NCI-H2107 treated with DMSO at 0.1 percent for 48 hours (cell line): ENCODE results near the gene AKAP7.

ENCODE experiments used
- DNase-seq: peaks from one replicate; lab custom pipeline; 2025; ENCODE audit not compliant: unreplicated experiment; lab: John Stamatoyannopoulos, UW

The AKAP7 gene

GRCh38 chr6:131199568-131200272 is 64.5 kb downstream of the AKAP7 start:
- peak; percentile 78 for DNase-seq

DNA sequence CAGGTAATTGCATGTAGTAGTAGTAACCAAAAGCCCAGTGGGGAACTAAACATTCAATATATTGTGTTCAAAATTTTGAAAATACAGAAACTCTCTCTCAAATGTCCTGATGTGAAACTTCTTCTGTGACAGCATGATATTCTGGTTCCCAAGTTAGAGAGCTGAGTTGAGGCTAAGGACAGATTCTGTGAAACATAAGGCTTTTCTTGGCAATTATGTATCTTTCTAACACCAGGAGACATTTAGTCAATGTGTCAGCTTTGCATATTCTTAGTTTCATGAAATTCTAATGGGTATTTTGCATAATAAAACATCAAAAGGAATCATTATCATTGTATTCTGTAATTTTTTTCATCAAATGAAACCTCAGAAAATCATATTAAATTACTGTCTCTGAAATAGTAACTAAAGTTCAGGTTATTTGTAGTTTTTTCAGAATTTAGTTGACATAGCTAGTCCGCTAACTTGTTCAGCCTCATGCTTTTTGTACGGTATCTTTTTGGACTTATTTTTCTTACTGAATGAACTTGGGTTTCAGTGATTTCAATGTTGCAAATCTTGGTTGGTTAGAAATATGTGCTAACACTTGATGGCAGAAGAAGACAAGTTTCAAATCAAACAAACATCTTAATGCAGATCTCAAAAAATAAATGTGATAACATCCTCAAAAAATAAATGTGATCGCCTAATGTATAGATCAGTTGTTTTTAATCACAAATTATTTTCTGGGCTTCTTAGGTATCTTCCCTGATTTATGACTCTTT is 70.4 kb downstream of the AKAP7 start:
- no peak for DNase-seq

DNA sequence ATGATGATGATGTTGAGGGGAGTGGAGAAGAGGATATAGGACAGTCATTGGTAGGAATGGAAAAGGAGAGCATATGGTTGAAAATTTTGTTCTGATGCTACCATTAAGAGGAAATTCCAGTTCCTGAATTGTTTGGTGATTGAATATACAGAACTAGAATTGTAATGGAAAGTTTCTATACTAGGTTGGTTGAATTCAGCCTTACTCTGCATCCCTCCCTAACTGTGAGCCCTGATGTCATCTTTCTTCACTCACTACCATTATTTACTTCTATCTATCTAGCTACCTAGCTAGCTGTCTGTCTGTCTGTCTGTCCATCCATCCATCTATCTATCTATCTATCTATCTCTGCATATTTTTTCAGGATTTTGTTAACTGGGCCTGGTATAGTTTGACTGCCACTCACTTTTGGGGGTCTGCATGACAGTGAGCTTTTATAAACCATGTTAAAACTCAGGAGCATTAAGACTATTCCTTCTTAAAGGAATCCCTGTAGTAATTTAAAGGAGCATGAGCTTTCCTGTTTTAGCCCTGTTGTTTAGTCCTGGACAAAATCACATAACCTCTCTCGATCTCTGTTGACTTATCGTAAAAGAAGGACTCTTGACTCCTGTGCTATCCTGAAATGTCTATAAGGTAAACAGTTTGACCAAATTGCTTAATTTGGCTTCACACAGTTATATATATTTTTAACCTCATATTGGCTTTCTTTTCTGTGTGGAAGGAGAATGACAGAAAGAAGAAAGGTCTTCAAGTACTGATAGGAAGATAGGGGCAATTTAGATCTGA is 71.4 kb downstream of the AKAP7 start:
- no peak for DNase-seq

GRCh38 chr6:131208787-131209186 is 73.5 kb downstream of the AKAP7 start:
- no peak for DNase-seq

DNA sequence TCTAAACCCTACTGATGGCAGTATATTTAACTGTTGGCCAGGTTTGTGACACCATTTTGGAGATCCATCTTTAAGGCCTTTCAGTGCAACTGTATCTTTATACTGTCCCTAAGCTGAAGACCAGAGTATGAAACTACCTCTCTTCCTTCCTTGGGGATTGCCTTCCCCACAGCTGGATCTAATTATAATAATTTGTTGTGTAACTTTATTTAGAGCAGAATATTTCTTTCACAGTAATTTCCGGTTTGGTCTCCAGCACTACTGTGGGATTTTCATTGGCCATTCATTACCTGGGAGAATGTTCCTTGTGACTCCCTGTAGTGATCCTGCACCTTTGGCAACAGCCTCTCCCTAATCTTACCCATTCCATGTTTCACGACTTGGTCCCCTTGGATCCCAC is 75.2 kb downstream of the AKAP7 start:
- no peak for DNase-seq

GRCh38 chr6:131212024-131212423 is 76.8 kb downstream of the AKAP7 start:
- no peak for DNase-seq

DNA sequence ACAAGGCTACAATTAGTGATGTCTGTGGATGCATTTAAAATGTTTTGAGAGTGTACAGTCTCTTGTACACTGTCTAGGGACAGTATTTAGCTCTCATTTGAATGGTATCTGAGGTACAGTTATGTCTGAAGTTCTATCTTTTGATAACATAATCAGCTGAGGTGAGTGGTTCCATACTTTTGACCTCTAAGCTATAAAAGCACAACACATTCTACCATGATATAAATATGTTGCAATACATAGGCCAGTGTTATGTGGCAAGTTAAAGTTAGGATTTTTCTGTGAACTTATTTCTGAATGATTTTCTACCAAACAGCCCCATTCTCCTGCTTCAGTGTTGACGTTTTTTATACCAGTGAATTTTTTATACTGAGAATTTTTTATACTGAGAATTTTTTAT is 77.6 kb downstream of the AKAP7 start:
- DNase-seq = no peak

GRCh38 chr6:131213501-131213990 is 78.3 kb downstream of the AKAP7 start:
- DNase-seq = no peak

DNA sequence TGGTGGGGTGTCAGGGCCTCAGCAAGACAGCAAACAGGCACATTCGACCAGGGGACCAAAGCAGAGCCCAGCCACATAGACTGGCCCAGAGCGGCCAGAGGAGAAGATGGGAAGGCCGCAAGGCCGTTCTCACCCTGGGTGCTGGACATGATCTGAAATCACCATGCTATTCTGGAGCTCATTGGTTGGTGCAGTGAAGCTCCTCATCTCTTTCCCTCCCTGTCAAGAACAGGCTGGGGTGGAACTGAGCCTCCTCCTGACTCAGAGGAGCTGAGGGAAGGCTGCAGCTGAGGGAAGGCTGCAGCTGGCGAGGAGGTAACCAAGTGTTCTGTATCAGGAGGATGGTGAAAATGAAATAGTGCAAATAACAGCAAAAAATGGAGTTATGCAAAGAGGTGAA is 80.0 kb downstream of the AKAP7 start:
- DNase-seq = no peak

DNA sequence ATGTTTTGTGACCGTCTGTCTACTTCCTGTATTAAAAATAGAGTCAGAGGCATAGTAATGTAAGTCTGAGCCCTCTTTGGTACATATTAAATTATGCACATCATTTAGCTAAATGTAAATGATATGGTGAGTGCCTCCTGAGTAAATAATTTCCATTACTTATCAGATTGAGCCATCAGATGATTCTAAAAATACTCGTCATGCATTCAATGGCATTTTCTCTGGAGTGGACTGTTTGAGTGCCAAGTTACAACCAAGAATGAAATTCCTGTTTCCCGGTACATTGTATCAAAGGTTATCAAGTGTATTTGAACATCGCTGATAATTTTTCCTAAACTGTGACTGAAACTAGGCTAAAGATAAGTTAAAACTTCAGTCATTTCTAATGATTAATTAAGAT is 81.0 kb downstream of the AKAP7 start:
- no peak for DNase-seq

- DNase-seq = no peak
Measured at GRCh38 chr6:131222773-131223172, 87.5 kb downstream of the AKAP7 start.

DNA sequence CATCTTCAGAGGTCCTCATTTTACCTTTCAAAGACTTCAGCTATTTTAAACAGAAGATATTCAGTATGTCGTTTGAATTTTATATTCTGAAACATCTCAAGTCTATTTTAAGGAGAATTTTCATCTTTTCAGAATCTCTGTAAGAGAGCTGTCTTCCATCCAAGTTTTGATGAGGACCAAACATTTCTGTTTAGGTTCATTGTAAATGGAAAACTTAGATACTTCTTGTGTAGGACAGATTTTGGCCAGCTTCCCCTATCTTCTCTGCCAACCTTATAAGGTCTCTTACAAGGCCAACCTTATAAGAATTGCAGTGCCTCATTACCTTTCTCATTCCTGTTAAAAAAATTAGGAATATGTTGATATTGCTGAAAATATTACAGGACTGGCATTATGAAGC is 88.1 kb downstream of the AKAP7 start:
- DNase-seq = no peak

DNA sequence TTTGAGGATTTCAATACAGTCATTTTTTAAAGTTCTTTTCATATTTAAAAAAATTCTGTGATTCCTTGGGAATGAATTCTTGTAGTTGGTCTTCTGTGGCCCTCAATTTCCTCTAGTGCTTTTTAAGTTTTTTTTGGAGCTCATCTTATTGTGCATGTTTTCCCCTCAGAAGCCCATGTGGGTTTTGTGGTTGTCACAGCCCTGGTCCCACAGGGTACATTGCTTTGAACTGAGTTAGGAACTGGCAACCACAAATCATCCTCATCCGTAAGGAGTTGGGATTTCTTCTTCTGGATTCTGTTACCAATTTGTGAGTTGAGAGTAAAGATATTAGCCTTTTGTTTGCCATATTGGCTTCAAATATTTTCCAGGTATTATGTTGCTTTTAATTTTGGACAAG is 89.9 kb downstream of the AKAP7 start:
- no peak for DNase-seq

DNA sequence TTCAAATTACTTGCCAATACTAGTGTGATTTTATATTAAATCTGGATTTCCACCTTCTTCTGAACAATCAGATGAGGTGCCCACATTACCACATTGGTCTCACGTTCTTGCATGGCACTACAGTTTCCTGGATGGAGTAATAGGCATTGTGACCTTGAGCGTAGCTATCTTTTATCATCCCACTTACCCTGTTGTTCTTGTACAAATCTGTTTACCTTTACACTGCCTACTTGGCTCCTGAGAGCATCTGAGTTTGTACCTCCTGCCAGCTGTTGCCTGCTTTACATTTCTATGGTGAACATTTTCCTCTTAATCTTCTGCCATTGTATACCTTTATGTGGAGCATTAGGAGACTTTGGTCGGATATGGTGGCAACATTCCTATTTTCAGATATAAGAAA is 90.7 kb downstream of the AKAP7 start:
- no peak for DNase-seq

- DNase-seq = no peak
Measured at GRCh38 chr6:131226459-131227157, 91.3 kb downstream of the AKAP7 start.

DNA sequence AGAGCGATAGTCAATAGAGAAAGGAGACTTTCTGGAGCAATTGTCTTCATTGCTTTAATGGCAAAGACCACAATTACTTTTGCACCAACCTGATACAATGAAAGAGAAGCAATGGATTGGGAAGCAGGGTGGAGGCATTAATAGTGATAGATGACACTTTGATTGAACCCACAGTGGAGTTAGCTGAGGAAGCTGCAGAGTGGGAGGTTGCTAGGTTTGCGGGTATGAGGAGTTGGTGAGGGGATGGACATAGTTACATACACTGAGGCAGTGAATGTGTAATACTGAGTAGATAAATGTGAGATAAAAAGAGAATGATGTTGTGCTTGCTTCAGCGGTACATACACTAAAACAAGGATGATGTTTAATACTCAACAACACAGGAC is 91.9 kb downstream of the AKAP7 start:
- DNase-seq = no peak

DNA sequence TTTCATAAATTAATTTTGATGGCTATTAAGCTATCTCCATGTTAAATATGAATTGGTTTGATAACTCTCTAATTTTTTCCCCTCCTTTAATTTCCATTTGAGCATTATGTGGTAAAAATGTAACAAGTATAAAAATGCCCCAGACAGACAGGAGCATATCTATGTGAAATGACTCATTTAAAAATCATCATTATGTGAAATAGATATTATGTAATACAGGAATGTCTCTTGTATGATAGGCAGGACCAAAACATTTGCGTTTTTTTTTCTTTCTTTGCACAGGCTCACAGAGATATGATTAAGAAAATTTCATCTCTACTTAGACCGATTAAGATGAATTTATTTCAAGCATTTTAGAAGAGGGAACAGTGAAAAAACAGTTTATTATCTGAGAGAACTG is 95.8 kb downstream of the AKAP7 start:
- no peak for DNase-seq

GRCh38 chr6:131231891-131232290 is 96.6 kb downstream of the AKAP7 start:
- no peak for DNase-seq

DNA sequence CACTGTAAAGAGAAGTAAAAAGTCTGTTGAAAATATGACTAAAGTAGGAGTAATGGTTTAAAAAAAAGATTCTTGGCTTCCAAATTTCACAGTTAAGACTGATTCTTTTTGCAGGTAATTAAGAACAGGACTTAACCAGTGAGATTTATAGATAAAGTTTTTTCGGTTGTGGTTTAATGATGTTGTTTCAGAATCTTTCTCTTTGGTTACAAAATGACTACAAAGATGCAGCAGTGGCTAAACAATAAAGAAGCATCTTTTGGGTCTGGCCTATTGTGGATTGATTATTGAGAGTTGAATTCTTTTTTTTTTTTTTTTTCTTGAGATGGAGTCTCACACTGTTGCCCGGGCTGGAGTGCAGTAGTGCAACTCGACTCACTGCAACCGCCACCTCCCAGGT is 109.7 kb downstream of the AKAP7 start:
- no peak for DNase-seq

DNA sequence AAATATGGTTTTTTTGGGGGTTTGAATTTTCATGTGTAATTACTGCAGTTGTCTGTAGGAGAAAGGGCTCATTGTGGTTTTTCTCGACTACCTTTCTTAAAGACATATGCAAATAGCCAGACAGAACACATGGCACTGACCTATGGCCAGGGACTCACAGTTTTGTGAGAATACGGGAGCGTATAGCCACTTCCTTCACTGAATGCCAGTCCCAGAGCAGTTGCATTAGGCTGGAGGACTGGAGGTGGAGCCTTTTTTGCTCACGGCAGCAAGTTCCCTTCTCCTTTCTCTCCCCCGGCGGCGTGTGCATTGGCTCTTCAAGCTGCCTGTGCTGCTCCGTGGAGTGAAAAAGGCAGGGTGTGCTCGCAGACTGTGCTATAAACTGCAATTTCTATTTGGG is 114.9 kb downstream of the AKAP7 start:
- DNase-seq = no peak

- DNase-seq = no peak
Measured at GRCh38 chr6:131250936-131251335, 115.7 kb downstream of the AKAP7 start.
